ENCODE data around the gene SLC16A2.
A peak's percentile ranks its signal among the peaks of the same experiment; 100 is the strongest.

SLC16A2 gene

GRCh38 chrX:74421036-74421739 lies at the start of gene SLC16A2:
TSS of gene SLC16A2 (plus strand) at chrX:74421493. CDS start at chrX:74421638, 145 bp downstream.
- Mint-ChIP-seq H3K27ac (peak within 1 kb of the TSS; percentile 72), H3K4me3 (peak within 1 kb of the TSS; percentile 81), H3K36me3 (no peaks in the 10 kb centered on the region), H3K9me3 (no peaks in the 10 kb centered on the region), H3K4me1 (peaks cover 9% of the 10 kb centered on the region), H3K27me3 (peaks cover 5% of the 10 kb centered on the region)

DNA sequence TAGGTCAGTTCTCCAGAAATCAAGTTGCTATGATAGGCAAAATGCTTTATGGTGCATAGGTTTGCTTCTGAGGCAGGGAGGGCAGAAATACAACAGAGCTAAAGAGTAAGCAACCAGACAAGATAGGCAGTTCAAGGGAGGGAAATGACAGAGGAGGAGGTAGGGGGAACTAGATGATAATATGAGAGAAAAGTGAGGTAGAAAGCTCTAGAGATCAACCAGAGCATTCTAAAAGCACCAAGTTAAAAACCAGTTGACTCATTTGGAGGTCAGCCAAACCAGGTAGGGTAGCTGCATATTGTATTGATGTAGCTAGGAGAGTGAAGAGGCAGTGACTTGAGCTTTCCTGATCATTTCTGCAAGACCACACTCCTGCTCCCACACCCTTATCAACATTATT lies 49.0 kb upstream of the SLC16A2 start:
- H3K9me3 Mint-ChIP-seq = no peaks in the 10 kb centered on the region
- no peaks in the 10 kb centered on the region for H3K36me3 Mint-ChIP-seq
- no peaks in the 10 kb centered on the region for H3K27me3 Mint-ChIP-seq
- no peaks in the 10 kb centered on the region for H3K4me1 Mint-ChIP-seq
- no peak overlapping the region for H3K4me3 Mint-ChIP-seq
- no peak overlapping the region for H3K27ac Mint-ChIP-seq

DNA sequence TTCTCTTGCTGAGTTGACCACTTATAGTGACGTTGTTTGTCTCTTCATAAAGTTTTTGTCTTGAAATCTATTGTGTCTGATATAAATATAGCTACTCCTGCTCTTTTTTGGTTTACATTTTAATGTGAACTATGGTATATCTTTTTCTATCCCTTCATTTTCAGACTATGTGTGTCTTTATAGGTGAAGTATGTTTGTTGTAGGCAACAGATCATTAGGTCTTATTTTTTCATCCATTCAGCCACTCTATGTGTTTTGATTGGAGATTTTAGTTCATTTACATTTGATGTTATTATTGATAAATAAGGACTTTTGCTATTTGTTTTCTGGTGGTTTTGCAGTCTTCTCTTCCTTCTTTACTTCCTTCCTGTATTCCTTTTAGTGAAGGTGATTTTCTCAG lies 44.0 kb upstream of the SLC16A2 start:
- no peaks in the 10 kb centered on the region for H3K9me3 Mint-ChIP-seq
- H3K4me3 Mint-ChIP-seq = no peak overlapping the region
- no peaks in the 10 kb centered on the region for H3K4me1 Mint-ChIP-seq
- H3K27me3 Mint-ChIP-seq = no peaks in the 10 kb centered on the region
- no peaks in the 10 kb centered on the region for H3K36me3 Mint-ChIP-seq
- no peak overlapping the region for H3K27ac Mint-ChIP-seq

DNA sequence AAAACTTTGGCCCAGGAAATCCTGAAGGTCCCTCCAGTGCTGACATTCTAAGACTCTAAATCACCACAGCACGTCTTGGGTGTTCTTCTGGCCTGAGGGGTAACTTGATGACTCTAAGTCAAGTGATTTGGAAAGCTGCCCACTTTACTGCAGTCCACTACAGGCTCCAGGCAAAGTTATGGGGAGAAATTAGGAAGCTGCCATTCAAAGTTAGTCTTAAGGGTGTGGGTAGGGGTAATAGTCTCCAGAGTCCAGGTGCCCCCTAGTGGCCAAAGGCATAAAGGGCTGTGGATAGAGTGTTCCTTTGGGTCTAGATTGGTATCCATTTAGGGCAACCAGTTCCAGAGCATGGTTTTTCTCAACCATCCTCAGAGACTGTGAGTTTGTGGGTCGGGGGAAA lies 38.7 kb upstream of the SLC16A2 start:
- Mint-ChIP-seq H3K4me1 (no peaks in the 10 kb centered on the region), H3K9me3 (no peaks in the 10 kb centered on the region), H3K4me3 (no peak overlapping the region), H3K36me3 (no peaks in the 10 kb centered on the region), H3K27ac (no peak overlapping the region), H3K27me3 (no peaks in the 10 kb centered on the region)

- Mint-ChIP-seq H3K36me3 (no peaks in the 10 kb centered on the region), H3K4me3 (no peak overlapping the region), H3K27ac (no peak overlapping the region), H3K9me3 (no peaks in the 10 kb centered on the region), H3K27me3 (no peaks in the 10 kb centered on the region), H3K4me1 (no peaks in the 10 kb centered on the region)
Measured at GRCh38 chrX:74383611-74384010, 37.7 kb upstream of the SLC16A2 start.

DNA sequence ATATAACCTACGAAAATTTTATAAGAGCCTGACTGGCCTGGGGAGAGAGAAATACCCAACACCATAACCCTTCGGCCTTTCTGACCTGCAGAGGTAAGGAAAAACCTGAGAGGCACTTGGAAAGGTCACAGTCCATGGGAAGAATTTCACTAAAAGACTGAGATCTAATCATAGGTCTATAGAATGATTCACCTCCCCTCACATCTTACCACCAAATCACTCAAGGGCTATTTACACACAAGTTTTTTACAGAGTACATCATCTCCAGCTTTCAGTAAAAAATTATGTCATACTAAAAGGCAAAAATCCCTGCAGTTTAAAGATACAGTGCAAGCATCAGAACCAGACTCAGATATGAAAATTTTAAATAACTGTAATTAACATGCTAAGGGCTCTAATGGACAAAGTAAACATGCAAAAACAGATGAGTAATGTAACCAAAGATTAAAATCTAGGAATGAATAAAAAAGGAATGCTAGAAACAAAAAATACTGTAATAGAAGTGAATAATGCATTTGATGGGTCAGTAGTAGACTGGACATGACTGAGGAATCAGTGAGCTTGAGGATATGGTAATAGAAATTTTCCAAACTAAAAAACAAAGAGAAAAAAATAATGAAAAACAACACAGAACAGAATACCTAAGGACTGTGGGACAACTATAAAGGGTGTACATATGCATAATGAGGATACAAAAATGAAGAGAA lies 32.1 kb upstream of the SLC16A2 start:
- Mint-ChIP-seq H3K36me3 (no peaks in the 10 kb centered on the region), H3K4me1 (no peaks in the 10 kb centered on the region), H3K27ac (no peak overlapping the region), H3K9me3 (no peaks in the 10 kb centered on the region), H3K4me3 (no peak overlapping the region), H3K27me3 (peaks cover 5% of the 10 kb centered on the region)

DNA sequence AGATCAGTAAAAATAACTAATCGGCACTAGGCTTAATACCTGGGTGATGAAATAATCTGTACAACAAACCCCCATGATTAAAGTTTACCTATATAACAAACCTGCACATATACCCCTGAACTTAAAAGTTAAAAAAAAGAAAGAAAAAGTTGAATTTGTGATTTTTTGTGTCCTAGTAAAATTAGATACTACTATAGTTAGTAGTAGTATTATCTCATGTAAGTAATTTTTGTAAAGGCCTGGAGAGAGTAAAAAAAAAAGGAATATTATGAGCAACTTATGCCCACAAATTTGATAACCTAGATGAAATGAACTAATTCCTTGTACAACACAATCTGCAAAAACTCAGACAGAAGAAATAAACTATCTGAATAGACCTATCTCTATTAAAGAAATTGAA lies 25.7 kb upstream of the SLC16A2 start:
- H3K27me3 Mint-ChIP-seq = peaks cover 11% of the 10 kb centered on the region
- no peaks in the 10 kb centered on the region for H3K4me1 Mint-ChIP-seq
- H3K4me3 Mint-ChIP-seq = no peak overlapping the region
- no peaks in the 10 kb centered on the region for H3K9me3 Mint-ChIP-seq
- no peak overlapping the region for H3K27ac Mint-ChIP-seq
- no peaks in the 10 kb centered on the region for H3K36me3 Mint-ChIP-seq

DNA sequence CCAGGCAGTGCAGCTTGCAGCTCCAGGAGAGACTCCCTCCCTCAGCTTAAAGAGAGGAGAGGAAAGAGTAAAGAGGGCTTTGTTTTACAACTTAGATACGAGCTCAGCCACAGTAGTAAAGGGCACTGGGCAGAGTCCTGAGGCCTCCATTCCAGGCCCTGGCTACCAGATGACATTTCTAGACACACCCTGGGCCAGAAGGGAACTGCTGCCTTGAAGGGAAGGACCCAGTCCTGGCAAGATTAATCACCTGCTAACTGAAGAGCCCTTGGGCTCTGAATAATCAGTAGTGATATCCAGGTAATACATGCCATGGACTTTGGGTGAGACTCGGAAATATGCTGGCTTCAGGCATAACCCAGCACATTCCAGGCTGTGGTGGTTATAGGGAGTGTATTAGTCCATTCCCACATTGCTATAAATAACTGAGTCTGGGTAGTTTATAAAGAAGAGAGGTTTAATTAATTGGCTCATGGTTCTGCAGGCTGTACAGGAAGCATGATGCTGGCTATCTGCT lies 15.3 kb upstream of the SLC16A2 start:
- Mint-ChIP-seq H3K4me1 (no peaks in the 10 kb centered on the region), H3K27ac (no peak overlapping the region), H3K4me3 (no peak overlapping the region), H3K36me3 (no peaks in the 10 kb centered on the region), H3K27me3 (no peaks in the 10 kb centered on the region), H3K9me3 (no peaks in the 10 kb centered on the region)

GRCh38 chrX:74408304-74408703 lies 13.0 kb upstream of the SLC16A2 start:
- H3K27ac Mint-ChIP-seq = no peak overlapping the region
- H3K4me3 Mint-ChIP-seq = no peak overlapping the region
- H3K9me3 Mint-ChIP-seq = no peaks in the 10 kb centered on the region
- H3K4me1 Mint-ChIP-seq = no peaks in the 10 kb centered on the region
- no peaks in the 10 kb centered on the region for H3K27me3 Mint-ChIP-seq
- no peaks in the 10 kb centered on the region for H3K36me3 Mint-ChIP-seq

- no peaks in the 10 kb centered on the region for H3K9me3 Mint-ChIP-seq
- H3K36me3 Mint-ChIP-seq = no peaks in the 10 kb centered on the region
- H3K27ac Mint-ChIP-seq = no peak overlapping the region
- peaks cover 9% of the 10 kb centered on the region for H3K4me1 Mint-ChIP-seq
- H3K27me3 Mint-ChIP-seq = peaks cover 5% of the 10 kb centered on the region
- H3K4me3 Mint-ChIP-seq = peak overlapping the region; percentile 81
Measured at GRCh38 chrX:74419864-74420195, 1.5 kb upstream of the SLC16A2 start.

DNA sequence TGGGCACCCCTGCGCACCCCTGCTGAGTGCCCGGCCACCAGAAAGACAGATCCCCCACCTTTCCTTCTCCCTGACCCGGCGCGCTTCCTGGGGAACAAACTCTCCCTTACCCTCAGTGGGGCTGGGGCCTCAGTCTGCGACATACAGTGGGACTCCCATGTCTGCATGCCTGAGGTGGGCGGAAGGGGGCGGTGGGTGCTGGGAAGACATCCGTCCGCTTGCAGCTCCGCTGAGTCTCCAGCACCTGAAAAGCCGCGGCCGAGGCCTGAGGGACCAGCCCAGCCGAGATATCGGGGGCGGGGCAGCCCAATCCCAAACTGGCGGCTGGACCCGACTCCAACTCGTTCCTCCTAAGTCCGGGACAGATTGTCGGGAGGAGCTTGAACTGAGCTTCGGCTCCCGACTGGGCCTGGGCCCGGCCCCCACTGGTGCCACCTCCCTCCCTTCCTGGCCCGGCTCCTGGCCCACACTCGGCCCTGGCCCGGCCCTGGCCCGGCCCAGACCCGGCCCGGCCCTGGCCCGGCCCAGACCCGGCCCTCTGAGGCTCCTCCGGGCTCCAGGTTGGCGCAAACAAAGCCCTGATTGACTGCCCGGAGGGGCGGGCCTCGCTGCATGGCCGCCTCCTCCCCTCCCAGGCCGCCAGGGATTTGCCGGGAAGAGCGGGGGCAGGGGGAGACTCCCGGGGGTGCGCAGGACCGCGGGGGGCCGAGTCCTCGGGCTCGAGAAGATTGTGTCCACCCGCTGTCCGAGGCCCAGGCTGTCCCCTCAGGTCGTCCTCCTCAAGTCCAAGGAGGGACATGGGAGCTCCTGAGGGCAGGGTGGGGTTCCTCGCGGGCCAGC lies 877 bp upstream of the SLC16A2 start:
- Mint-ChIP-seq H3K27ac (no peak overlapping the region), H3K4me1 (peaks cover 9% of the 10 kb centered on the region), H3K36me3 (no peaks in the 10 kb centered on the region), H3K4me3 (peak overlapping the region; percentile 81), H3K9me3 (no peaks in the 10 kb centered on the region), H3K27me3 (peaks cover 5% of the 10 kb centered on the region)

DNA sequence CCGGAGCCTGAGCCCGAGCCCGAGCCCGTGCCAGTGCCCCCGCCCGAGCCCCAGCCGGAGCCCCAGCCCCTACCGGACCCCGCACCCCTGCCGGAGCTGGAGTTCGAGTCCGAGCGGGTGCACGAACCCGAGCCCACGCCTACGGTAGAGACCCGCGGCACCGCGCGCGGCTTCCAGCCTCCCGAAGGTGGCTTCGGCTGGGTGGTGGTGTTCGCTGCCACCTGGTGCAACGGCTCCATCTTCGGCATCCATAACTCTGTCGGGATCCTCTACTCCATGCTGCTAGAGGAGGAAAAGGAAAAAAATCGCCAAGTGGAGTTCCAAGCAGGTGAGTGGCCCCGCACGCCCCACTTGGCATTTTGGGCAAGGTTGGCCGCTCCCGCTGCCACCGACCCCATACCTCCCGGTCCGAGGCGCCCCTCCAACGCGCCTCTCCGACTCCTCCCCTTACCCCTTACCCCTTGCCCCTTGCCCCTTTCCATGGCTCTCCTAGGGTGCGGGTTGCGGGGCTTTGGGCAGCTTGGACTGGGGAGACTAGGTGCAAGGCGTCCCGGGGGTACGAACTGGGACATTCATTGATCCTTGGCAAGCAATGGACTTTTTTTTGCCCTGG lies 553 bp downstream of the SLC16A2 start:
- Mint-ChIP-seq H3K36me3 (no peaks in the 10 kb centered on the region), H3K4me1 (peaks cover 9% of the 10 kb centered on the region), H3K27me3 (peaks cover 5% of the 10 kb centered on the region), H3K4me3 (peak overlapping the region; percentile 81), H3K27ac (peak overlapping the region; percentile 72), H3K9me3 (no peaks in the 10 kb centered on the region)

- peaks cover 9% of the 10 kb centered on the region for H3K4me1 Mint-ChIP-seq
- peak overlapping the region; percentile 72 for H3K27ac Mint-ChIP-seq
- H3K9me3 Mint-ChIP-seq = no peaks in the 10 kb centered on the region
- peaks cover 5% of the 10 kb centered on the region for H3K27me3 Mint-ChIP-seq
- H3K36me3 Mint-ChIP-seq = no peaks in the 10 kb centered on the region
- H3K4me3 Mint-ChIP-seq = peak overlapping the region; percentile 81
Measured at GRCh38 chrX:74422576-74423288, 1.4 kb downstream of the SLC16A2 start.

DNA sequence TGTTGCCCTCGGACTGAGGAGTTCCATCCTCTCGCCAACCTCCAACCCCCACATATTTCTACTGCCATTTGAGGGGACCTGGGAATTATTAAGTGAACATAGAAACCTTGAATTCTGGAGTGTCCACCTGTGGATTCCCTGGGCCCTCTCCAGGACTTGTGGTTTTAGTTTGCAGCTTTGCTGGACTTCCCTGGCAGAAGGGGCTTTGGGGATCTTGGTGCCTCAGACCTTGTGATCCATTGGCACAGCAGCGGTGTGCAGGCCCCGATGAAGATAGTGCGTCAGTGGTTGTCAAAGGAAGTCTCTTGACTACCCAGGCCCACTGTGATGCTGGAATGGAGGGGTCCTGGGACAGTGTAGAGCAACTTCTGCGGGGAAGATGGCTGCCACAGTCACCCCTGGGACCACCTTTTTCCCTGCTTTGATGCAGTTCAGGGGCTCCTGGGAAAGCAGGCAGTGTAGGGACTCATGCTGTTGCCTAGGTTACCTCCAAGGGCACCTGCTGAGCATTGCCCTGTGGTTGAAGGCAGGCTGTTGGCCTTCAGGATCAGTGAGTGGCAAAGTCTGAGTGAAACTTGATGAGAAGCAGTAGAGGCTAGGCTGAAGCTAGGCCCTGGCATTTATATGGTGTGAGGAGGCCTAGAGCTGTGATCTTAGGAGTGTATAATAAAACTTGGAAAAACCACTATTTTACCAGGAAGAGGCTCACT lies 2.2 kb downstream of the SLC16A2 start:
- H3K36me3 Mint-ChIP-seq = no peaks in the 10 kb centered on the region
- H3K27me3 Mint-ChIP-seq = peaks cover 5% of the 10 kb centered on the region
- H3K4me1 Mint-ChIP-seq = peaks cover 9% of the 10 kb centered on the region
- no peak overlapping the region for H3K27ac Mint-ChIP-seq
- H3K4me3 Mint-ChIP-seq = peak overlapping the region; percentile 19
- no peaks in the 10 kb centered on the region for H3K9me3 Mint-ChIP-seq

Measured in activated naive CD4-positive, alpha-beta T cell treated with anti-CD3 and anti-CD28 coated beads, Interleukin-2, amount 50 U/mL, for 24 hours (primary cell).